SK-N-SH (cell line): ENCODE results near the gene SLC49A3. TPM values are rescaled to one million over a fixed set of nuclear protein-coding genes. Genes with fewer than 3 reads are reported as not detected.

ENCODE experiments used
- CTCF ChIA-PET: fragments of 300-600, 350-600 bp; formaldehyde crosslinking; extraction: SDS; loops from one replicate; lab custom pipeline; 2021; lab: Yijun Ruan, JAX
- POLR2A ChIA-PET: fragments of 350-600 bp; sonication (Branson Sonifier 250); formaldehyde crosslinking; extraction: SDS; loops from one replicate; lab custom pipeline; 2020; ENCODE audit warnings: antibody characterized with exemption, inconsistent platforms; lab: Yijun Ruan, JAX
- DNase-seq: peaks from one replicate; pipeline ENCODE4 v3.0.0; 2012
- H2AFZ ChIP-seq: fragments of 200-600 bp; sonication (generic); 2 replicates; pipeline ENCODE4 v1.8.1; 2016; ENCODE audit warnings: antibody characterized with exemption, mild to moderate bottlenecking, low read depth
- H3F3A ChIP-seq: fragments of 200-600 bp; sonication (generic); replicated peaks from 2 replicates; pipeline ENCODE3; 2016; ENCODE audit warnings: antibody characterized with exemption, mild to moderate bottlenecking; ENCODE audit not compliant: insufficient read depth
- H3K27ac ChIP-seq, 2 experiments: fragments of 200-500 bp in 1 of 2; fragments of 200-600 bp in 1 of 2; sonication (Bioruptor generic) in 1 of 2; sonication (generic), shearing (Covaris generic) in 1 of 2; 2 replicates each; pipeline versions ENCODE4 v1.5.1 to v1.6.1; 2014 to 2016; ENCODE audit warnings: low read depth in 2 of 2, inconsistent platforms in 1 of 2, low read length in 1 of 2, mild to moderate bottlenecking in 1 of 2, mixed read lengths in 1 of 2
- H3K27me3 ChIP-seq: fragments of 200-600 bp; sonication (generic), shearing (Covaris generic); 2 replicates; pipeline ENCODE4 v1.6.1; 2016; ENCODE audit warnings: mixed run types; ENCODE audit not compliant: insufficient read depth
- H3K36me3 ChIP-seq, 2 experiments: fragments of 200-500 bp in 1 of 2; fragments of 200-600 bp in 1 of 2; sonication (Bioruptor generic) in 1 of 2; sonication (generic) in 1 of 2; replicated peaks in 1 of 2; 2 replicates each; pipeline versions ENCODE3 to v1.5.1; 2014 to 2016; ENCODE audit warnings: low read length in 1 of 2, mild to moderate bottlenecking in 1 of 2; ENCODE audit not compliant: insufficient read depth in 2 of 2, control insufficient read depth in 1 of 2
- H3K4me1 ChIP-seq, 2 experiments: fragments of 200-500 bp in 1 of 2; fragments of 200-600 bp in 1 of 2; sonication (Bioruptor generic) in 1 of 2; sonication (generic), shearing (Covaris generic) in 1 of 2; 2 replicates each; pipeline versions ENCODE4 v1.5.1 to v1.6.1; 2014 to 2016; ENCODE audit warnings: low read depth in 1 of 2, low read length in 1 of 2, mixed run types in 1 of 2; ENCODE audit not compliant: insufficient read depth in 2 of 2, control insufficient read depth in 1 of 2
- H3K4me2 ChIP-seq: fragments of 200-600 bp; sonication (generic), shearing (Covaris generic); 2 replicates; pipeline ENCODE4 v1.6.1; 2017; ENCODE audit warnings: mixed run types
- H3K4me3 ChIP-seq, 2 experiments: fragments of 200-500 bp in 1 of 2; fragments of 200-600 bp in 1 of 2; sonication (Bioruptor generic) in 1 of 2; sonication (generic), shearing (Covaris generic) in 1 of 2; 2 replicates each; pipeline versions ENCODE4 v1.5.1 to v1.8.1; 2014 to 2016; ENCODE audit warnings: low read depth in 2 of 2, inconsistent platforms in 1 of 2, low read length in 1 of 2, mild to moderate bottlenecking in 1 of 2, mixed read lengths in 1 of 2, moderate library complexity in 1 of 2
- H3K79me2 ChIP-seq: fragments of 200-600 bp; sonication (generic); 2 replicates; pipeline ENCODE4 v1.8.1; 2017; ENCODE audit warnings: mild to moderate bottlenecking; ENCODE audit not compliant: insufficient read depth
- H3K9ac ChIP-seq: fragments of 200-600 bp; sonication (generic); 2 replicates; pipeline ENCODE4 v1.6.1; 2017; ENCODE audit warnings: mixed run types
- H3K9me2 ChIP-seq: fragments of 200-600 bp; sonication (generic); 2 replicates; pipeline ENCODE4 v1.6.1; 2017; ENCODE audit warnings: mixed run types
- H3K9me3 ChIP-seq: fragments of 200-600 bp; sonication (generic); 2 replicates; pipeline ENCODE4 v1.6.1; 2017; ENCODE audit warnings: mixed run types, mild to moderate bottlenecking, moderate library complexity
- H4K20me1 ChIP-seq: fragments of 200-600 bp; sonication (generic); 2 replicates; pipeline ENCODE4 v1.6.1; 2017; ENCODE audit warnings: mild to moderate bottlenecking, mixed run types; ENCODE audit not compliant: insufficient read depth
- CTCF ChIP-seq: fragments of 200-600 bp; sonication (generic); IDR thresholded peaks from 2 replicates; pipeline ENCODE4 v1.6.1; 2017; ENCODE audit warnings: antibody characterized with exemption, mild to moderate bottlenecking, moderate library complexity
- ELF1 ChIP-seq: IDR thresholded peaks from 2 replicates; pipeline ENCODE4 v1.4.0; 2012
- EZH2phosphoT487 ChIP-seq: fragments of 200-600 bp; sonication (generic); IDR thresholded peaks from 2 replicates; pipeline ENCODE4 v1.6.1; 2017; ENCODE audit warnings: low read depth, mixed run types, mild to moderate bottlenecking, antibody characterized with exemption, moderate library complexity, borderline replicate concordance
- FOSL2 ChIP-seq: IDR thresholded peaks from 2 replicates; pipeline ENCODE4 v1.4.0; 2012; ENCODE audit warnings: low read depth, mild to moderate bottlenecking, moderate library complexity, borderline replicate concordance
- GABPA ChIP-seq: IDR thresholded peaks from 2 replicates; pipeline ENCODE4 v1.4.0; 2012; ENCODE audit warnings: low read depth, mild to moderate bottlenecking
- IRF3 ChIP-seq: fragments of 150-350 bp; IDR thresholded peaks from 2 replicates; pipeline ENCODE4 v1.6.1; 2016; ENCODE audit warnings: mild to moderate bottlenecking, low read depth, low read length
- NRF1 ChIP-seq: IDR thresholded peaks from 2 replicates; pipeline ENCODE4 v1.6.1; 2012; ENCODE audit warnings: low read depth, mild to moderate bottlenecking, low read length
- RCOR1 ChIP-seq: fragments of 150-350 bp; IDR thresholded peaks from 2 replicates; pipeline ENCODE4 v1.6.1; 2017; ENCODE audit warnings: antibody characterized with exemption, low read length
- SIN3A ChIP-seq: IDR thresholded peaks from 2 replicates; pipeline ENCODE4 v1.6.1; 2012; ENCODE audit warnings: low read depth, mild to moderate bottlenecking, low read length, moderate library complexity, borderline replicate concordance
- SMC3 ChIP-seq: IDR thresholded peaks from 2 replicates; pipeline ENCODE4 v1.6.1; 2012; ENCODE audit warnings: low read depth, low read length, improper control_type of control experiment
- ZBTB33 ChIP-seq: IDR thresholded peaks from 2 replicates; pipeline ENCODE4 v1.4.0; 2012; ENCODE audit warnings: low read depth, borderline replicate concordance
- WGBS: methylation state at CpG from one replicate; pipeline ENCODE4 v1.1.6; 2017; ENCODE audit warnings: low lambda C conversion rate; 5-methylcytosine and 5-hydroxymethylcytosine counted together
- polyA plus RNA-seq, 3 experiments: library from polyadenylated mRNA; depleted of rRNA; stranded (reverse); fragments of >200 nt; gene quantifications; 2 replicates each; pipeline ENCODE4 v1.2.3, GENCODE V29; 2012

Gene SLC49A3
- polyA plus RNA-seq, 1 of the 3 experiments (the other 2 are of a cell fraction) = 0.05 TPM

- no peak overlapping the region for H3K27ac ChIP-seq
- peaks cover 92% of the 10 kb centered on the region for H4K20me1 ChIP-seq
- H3K4me2 ChIP-seq = no peak overlapping the region
- H2AFZ ChIP-seq = no peak overlapping the region
- CTCF ChIA-PET = interaction anchor here (1.5 kb wide), 1 partner anchor 20 kb away, joined by 6 read pairs; no protein-coding TSS in a partner anchor
- DNase-seq = no peak
- no peaks in the 10 kb centered on the region for H3K9me2 ChIP-seq
- H3K36me3 ChIP-seq = no peaks in the 10 kb centered on the region
- no peaks in the 10 kb centered on the region for H3K9me3 ChIP-seq
- H3K27me3 ChIP-seq = no peaks in the 10 kb centered on the region
- no peak overlapping the region for H3K9ac ChIP-seq
- 98% methylated on average over 47 of the region's 47 CpGs for WGBS
- no peaks in the 10 kb centered on the region for H3F3A ChIP-seq
- no peak overlapping the region for H3K4me3 ChIP-seq
- H3K4me1 ChIP-seq = peaks cover 0 to 11% of the 10 kb centered on the region in 2 experiments; a peak in 2 of 4 replicates
- H3K79me2 ChIP-seq = peaks cover 88% of the 10 kb centered on the region
- POLR2A ChIA-PET = no interaction called here
- TF ChIP-seq SMC3 (no peak), CTCF (no peak), IRF3 (no peak), ELF1 (no peak), SIN3A (no peak), EZH2phosphoT487 (no peak), RCOR1 (no peak), GABPA (no peak), FOSL2 (no peak), ZBTB33 (no peak), NRF1 (no peak)
These were observed 33.3 kb upstream of the SLC49A3 start for GRCh38 chr4:722169-722725.
